ENCODE measurements around the gene SERPINB1.
A peak's percentile ranks its signal among the peaks of the same experiment; 100 is the strongest.

SERPINB1 gene

DNA sequence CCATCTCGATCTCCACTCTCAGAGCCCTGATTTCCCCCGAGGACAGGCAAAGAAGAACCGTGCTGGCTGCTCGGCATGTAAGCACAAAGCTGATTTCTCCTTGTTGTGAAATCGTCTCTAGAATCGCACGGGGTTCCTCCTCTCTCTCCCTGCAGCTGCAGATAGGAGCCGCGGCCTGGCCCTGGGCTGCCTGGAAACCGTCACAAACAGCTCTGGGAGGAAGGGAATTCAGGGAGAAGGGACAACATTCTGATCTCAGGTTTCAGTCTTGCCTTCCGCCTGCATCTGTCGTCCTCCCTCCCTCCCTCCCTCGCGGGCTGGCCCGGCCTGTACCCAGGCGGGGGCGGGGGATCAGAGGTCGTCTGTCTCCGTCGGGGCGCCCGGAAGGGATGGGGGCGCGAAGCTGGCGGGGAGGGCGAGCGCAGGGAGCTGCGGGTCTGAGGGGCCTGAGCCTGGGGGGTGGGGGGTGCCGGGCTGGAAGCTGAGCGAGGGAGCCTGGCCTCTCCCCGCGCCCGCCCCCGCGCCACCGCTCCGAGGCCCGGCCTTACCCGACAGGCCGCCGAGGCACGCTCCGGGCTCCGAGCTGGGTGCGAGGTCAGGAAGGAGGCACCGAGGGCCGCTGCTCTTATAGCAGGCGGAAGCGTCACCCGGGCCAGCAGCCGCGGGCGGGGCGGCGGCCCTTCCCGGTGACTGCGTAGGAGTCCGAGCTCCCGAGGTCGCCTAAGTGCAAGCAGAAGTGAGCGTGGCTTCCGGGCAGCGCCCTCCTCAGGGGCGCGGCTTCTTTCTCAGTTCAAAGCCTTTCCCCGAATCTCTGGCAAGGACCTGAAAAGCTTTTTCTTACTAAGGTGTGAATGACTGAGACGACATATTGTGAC is at the start of gene SERPINB1:
SERPINB1 (minus strand) TSS at position 600 of the 875 bp plus-strand sequence. CDS start 1,277 bp downstream, outside the sequence.
- peak; percentile 87 for DNase-seq

DNA sequence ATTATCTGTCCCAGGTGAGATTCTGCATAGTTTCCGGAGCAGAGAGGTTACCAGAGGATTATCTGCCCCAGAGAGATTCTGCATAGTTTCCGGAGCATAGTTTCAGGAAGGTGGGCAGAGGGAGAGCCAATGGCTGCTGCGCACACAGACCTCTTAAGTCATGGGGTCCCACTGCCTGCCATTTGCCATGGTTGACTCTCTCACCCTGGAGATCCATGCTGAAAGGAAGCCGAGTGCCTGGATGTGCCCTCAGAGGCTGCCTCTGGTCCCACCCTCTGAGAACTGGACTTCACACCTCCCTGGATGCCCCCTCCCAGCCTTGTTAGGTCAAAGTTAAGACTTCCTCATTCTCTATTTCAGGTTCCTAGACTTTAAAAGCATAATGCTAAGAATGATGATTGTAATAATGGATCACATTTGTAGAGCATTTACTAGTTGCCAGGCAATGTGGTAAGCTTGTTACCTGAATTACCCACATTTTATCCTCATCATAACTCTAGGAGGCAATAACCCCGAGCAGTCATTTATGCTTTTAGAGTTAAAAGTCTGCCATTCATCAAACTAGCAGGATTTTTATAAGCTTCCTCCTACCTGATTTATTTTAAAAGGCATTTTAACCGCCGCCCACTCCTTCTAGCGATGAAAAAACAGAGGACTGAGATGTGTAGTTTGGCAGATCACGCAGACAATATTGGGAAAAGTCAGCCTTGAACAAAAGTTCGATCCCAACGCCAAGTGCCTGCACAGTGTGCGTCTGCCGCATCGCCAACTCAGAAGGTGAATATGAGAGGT is 49.5 kb upstream of the SERPINB1 start:
- no peak for DNase-seq

DNA sequence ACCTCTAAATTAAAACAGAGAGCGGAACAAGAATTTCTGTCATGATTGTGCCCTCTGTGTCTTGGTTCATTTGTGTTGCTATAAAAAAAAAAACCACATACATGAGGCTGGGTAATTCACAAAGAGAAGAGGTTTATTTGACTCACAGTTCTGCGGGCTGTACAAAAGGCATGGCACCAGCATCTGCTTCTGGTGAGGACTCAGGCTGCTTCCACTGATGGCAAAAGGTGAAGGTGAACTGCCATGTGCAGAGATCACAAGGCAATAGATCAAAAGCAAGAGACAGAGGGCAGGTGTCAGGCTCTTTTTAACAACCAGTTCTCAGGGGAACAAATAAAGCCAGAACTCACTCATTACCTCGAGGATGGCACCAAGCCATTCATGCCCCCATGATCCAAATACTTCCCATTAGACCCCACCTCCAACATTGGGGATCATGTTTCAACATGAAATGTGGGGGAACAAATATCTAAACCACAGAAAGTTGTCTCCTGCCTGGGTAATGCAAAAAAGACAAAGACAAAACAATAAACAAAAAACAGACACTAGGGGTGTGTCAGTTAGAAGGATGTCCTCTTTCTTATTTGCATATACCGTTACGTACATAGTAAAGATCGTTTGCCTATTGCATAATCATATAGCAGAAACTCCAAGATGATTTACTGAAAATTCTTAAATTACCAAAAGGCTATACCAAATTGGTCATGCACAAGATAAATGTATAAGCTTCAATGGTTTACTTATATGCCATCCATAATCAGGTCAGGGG is 44.5 kb upstream of the SERPINB1 start:
- no peak for DNase-seq

DNA sequence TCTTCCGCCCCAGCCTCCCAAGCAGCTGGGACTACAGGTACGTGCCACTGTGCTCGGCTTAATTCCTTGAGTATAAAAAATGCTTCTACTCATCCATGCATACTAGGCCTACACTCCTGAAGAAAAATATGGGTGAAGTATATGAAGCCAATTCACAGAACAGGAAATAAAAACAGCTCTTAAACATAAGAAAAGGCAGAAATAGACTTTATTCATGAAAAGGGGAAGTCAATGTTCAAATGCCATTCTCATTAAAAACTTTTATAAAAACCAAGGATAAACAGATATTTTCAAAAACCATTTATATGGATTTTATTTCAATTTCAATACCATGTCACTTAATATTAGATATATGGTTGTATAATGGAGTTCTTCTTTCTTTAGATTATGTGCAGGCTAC is 43.1 kb upstream of the SERPINB1 start:
- DNase-seq = no peak

DNA sequence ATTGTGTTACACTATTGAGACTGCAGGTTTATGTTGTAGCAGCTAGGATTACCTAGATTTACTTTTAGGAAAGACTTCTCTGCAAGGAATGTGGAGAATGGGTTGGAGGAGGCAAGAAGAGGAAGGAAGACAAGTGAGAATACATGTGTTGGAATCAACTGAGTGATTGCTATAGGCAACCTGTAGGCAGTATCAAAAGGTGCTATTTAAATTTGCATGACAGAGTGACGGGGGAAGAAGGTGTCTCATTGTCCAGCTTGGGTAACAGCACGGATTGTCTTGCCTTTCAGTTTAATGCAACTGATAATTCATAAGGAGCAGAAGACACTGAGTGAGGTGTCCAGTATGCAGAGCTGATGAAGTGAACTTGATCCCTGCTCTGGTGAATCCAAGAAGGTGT is 42.0 kb upstream of the SERPINB1 start:
- no peak for DNase-seq

DNA sequence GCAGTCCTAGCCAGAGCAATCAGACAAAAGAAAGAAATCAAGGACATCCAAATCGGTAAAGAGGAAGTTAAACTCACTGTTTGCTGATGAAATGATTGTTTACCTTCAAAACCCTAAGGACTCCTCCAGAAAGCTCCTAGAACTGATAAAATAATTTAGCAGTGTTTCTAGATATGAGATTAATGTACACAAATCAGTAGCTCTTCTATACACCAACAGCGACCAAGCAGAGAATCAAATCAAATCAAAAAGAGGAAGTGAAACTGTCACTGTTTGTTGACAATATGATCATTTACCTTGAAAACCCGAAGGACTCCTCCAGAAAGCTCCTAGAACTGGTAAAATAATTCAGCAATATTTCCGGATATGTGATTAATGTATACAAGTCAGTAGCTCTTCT is 39.8 kb upstream of the SERPINB1 start:
- DNase-seq = no peak

DNA sequence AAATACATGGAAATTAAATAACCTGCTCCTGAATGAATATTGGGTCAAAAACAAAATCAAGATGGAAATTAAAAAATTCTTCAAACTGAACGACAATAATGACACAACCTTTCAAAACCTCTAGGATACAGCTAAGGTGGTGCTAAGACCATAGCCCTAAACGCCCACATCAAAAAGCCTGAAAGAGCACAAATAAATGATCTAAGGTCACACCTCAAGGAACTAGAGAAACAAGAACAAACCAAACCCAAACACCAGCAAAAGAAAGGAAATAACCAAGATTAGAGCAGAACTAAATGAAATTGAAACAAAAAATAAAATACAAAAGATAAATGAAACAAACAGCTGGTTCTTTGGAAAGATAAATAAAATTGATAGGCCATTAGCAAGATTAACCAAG is 38.5 kb upstream of the SERPINB1 start:
- peak; percentile 74 for DNase-seq

DNA sequence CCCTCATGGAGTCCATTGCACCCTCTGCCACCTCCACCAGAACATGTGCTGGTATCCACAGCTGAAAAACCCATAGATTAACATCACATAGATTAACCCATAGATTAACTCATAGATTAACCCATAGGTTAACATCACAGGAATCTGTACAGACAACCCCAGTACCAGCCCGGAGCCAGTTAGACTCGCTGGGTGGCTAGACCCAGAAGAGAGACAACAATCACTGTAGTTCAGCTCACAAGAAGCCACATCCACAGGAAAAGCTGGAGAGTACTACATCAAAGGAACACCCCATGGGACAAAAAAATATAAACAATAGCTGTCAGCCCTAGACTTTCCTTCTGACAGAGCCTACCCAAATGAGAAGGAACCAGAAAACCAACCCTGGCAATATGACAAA is 36.3 kb upstream of the SERPINB1 start:
- peak; percentile 58 for DNase-seq

DNA sequence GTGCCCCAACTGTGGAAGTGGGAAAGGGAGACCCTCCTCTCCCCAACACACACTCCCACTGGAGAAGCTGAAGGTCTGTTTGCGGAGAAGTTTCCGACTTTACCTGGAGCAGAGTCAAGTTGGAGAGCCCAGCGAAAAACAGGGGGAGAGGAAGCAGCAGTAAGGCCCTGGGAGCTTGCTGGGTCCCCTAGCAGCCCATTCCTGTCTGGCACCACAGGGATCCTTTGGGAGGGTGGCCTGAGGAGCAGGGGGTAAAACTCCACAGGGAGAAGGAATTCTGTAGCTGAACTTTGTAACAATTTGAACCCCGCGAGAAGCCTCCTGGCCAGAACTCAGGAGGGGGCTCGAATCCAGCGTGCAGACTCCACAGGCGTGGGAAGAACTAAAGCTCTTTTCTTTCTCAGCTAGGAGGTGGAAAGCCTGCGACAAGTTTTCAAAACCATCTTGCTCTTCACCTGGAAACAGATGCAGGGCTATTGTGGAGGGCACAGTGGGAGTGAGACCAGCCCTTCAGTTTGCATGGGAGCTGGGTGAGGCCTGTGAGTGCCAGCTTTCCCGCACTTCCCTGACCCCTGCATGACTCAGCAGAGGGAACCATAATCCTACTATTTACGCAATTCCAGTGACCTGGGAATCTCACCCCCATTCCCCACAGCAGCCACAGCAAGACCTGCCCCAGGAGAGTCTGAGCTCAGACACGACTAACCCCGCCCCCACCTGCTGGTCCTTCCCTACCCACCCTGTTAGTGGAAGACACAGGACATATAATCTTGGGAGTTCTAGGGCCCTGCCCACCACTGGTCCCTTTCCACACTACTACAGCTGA is 35.6 kb upstream of the SERPINB1 start:
- DNase-seq = no peak

DNA sequence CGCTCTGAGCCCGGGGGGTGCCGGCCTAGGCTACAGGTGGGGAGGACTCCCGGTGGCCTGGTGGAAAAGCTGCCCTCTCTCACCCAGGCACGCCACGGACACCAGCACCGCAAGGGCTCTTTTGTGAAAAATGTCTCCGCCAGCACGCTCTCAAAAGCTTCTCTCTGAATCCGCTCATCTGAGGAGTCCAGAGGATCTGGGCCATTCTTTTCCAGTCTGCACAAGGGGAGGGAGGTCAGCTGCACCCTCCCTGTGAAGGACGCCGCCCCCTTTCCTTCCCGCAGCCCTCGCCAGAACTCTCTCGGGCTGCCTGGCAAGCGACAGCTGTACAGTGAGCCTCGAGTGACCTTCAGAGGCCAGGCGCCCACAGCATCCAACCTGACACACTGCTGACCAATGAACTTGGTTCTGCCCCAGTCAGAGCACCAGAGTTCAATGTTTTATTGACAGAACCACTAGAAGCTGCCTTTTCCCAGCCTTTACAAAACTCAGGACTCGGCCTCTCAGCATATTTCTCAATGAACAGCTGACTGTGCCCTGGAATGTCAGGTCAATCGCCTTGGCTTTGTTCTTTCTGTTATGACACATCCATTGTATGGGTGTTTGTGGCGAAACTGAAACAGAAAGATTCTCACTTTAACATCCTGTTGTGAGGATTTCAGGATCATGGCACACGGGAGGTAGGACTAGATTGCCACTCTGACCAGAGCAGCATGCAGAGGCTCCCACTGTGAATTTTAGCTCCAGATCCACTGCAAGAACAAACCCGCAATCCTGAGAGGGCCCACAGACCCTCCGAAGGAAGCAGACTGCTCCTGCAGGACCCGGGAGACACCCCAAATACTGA is 34.8 kb upstream of the SERPINB1 start:
- no peak for DNase-seq

DNA sequence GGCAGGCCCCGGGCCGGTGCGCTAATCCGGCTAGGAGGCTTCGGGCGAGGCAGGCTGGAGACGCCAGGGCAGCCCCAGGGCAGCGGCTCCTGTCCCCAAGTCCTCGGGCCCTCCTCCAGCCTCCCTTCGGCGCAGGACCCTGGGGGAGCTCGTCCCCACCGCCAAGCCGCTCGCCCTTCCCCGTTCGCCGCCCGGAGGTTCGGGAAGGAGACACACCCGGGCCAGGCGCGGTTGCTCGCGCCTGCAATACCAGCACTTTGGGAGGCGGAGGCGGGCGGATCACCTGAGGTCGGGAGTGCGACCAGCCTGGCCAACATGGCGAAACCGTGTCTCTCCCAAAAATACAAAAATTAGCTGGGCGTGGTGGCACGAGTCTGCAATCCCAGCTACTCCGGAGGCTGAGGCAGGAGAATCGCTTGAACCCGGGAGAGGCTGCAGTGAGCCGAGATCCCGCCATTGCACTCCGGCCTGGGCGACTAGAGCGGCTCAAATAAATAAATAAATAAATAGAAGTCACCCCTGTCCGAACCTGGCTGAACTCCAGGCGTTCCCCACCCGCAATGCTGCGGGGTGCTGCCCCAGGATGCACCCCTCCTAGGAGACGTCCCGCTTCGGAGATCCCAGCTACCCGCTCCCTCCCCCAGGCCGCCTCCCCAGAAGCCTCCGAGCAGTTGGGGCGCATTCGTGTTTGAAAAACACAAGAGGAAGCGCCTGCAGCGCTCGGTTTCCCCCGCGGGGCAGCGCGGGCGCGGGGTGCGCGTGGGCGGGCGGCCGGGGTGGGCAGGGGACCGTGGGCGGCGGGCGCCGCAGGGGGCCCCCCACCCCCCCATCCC is 33.9 kb upstream of the SERPINB1 start:
- peak; percentile 59 for DNase-seq

DNA sequence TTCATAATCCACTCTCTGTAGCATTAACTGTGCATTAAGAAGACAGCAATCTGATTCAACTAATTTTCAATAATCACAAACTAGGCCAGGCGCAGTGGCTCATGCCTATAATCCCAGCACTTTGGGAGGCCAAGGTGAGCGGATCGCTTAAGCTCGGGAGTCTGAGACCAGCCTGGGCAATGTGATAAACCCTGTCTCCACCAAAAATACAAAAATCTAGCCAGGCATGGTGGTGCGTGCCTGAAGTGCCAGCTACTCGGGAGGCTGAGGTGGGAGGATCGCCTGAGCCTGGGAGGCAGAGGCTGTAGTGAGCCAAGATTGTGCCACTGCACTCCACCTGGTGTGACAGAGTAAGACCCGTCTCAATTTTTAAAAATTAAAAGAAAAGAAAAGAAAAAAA is 32.0 kb upstream of the SERPINB1 start:
- DNase-seq = no peak

DNA sequence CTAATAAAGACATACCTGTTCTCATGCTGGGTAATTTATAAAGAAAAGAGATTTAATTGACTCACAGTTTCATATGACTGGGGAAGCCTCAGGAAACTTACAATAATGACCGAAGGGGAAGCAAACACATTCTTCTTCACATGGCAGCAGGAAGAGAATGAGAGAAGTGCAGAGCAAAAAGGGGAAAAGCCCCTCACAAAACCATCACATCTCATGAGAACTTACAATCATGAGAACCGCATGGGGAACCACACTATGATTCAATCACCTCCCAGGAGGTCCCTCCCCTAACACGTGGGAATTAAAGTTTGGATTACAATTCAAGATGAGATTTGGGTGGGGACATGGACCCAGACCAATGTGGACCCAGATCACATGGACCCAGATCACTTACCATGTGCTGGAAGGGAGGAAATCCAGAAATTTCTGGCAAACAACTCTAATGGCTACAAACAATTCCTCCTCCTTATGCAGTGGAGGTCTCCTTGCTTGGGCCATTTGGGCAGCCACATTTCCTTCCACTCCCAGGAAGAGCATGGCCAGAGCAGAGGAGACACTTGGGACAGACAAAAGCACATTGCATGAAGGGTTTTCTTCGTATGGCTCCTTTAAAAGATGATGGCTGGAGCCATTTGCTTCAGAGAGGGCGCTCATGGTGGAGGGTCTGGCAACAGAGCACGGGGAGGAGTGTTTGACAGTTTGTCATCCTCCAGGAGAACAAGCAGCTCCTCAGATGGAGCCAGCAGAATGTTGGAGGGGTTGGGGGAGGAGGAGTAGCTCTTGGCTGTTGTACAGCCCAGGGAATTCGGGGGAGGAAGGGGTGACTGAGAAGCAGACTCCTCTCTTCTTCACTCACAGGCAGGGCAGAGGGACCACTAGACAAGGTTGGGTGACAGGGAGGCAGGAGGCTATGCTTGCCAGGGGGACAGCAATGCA is 31.0 kb upstream of the SERPINB1 start:
- no peak for DNase-seq

DNA sequence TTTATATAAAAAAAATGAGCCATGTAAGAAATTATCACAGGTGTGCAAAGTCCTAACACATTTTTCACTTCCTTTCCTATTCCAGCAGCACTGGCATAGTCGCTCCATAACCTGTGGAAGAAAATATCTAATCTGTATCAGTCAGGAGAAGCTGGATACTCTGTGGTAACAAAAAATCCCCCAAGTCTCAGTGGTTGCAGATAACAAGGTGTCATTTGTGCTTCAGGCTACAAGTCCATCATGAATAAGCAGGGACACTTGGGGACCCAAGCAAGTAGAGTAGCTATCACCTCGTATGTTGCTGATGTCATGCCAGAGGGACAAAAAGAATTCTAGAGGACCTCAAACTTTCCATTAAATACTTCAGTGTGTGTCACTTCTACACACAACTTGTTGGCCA is 30.3 kb upstream of the SERPINB1 start:
- no peak for DNase-seq

DNA sequence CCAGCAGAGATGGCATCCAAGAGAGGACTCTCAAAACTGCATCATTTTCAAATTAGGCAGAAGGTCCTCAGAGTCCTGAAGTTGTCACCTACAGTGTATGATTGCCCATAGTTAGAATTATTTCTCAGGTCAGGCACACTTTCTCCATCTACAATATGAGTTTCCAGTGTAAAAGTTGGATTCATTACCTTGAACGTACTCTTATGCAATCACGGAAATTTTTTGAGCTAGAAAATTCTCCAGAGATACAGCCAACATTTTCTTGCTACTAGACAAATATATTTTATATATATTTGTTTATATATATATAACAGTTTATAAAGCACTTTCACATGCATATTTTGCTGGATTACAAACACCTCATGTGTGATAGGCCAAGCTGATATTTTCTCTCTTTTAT is 29.4 kb upstream of the SERPINB1 start:
- DNase-seq = no peak

DNA sequence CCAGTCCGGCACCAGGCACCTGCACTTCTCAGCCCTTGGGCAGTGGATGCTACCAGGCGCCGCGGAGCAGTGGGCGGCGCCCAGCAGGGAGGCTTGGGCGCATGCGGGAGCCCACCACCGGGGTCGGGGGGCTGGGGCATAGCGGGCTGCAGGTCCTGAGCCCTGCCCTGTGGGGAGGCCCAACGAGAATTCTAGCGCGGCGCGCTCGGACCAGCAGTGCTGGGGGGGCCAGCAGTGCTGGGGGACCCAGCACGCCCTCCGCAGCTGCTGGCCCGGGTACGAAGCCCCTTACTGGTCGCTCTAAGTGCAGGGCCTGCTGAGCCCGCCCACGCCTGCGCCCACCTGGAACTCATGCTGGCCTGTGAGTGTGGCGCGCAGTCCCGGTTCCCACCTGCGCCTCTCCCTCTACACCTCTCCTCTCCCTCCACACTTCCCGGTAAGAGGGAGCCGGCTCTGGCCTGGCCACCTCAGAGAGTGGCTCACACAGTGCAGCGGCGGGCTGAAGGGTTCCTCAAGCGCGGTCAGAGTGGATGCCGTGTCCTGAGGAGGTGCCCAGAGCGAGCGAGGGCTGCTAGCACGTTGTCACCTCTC is 28.5 kb upstream of the SERPINB1 start:
- no peak for DNase-seq

DNA sequence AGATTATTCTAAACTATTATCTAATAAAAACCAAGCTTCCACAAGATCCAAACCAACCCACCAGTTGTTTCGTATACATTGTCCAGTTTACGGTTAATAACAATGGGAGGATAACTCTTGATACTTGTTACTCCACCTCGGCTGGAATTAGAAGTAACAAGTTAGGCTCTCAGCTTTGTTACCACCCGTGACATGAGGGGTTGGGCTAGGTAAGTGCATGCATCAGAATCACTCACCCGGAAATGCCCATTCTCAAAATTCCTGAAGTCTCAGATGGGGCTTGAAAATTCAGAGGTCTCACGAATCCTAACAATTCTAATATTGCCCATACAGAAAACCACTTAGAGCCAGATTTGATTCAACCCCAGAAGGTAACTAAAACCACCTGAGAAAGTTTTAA is 27.0 kb upstream of the SERPINB1 start:
- no peak for DNase-seq

DNA sequence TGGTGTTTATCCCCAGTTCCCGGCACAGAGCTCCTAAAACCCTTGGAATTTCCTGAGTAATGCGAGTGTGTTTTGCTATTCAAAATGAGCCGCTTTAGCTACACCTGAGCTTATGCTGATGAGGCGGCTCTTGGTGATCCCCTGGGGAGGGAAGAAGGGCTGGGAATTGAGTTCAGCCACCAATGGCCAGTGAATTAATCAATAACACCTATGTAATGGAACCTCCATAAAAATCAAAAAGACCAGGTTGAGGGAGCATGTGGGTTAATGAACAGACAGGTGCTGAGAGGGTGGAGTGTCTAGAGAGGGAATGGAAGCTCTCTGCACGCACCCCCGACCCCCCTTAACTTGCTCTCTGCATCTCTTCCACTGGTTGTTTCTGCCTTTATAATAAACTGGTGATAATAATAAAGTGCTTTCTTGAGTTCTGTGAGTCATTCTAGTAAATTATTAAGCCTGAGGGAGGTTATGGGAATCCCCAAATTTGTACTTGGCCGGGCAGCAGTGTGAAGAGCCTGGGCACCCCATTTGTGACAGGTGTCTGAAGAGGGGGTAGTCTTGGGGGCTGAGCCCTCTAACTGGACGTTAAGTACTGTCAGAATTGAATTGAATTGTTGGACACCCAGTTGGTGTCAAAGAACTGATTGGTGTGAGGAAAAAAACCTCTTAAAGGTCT is 24.6 kb upstream of the SERPINB1 start:
- DNase-seq = no peak
